H4 (cell line): Measurements from ENCODE around the gene KLF2. TPM values are rescaled to one million over a fixed set of nuclear protein-coding genes. Genes with fewer than 3 reads are reported as not detected.

ENCODE experiments used
- DNase-seq: peaks from one replicate; pipeline ENCODE4 v3.0.0-alpha.2; 2015; ENCODE audit warnings: low spot score
- total RNA-seq: library from RNA; depleted of rRNA; stranded (reverse); fragments of >200 nt; shearing (Covaris generic); gene quantifications from 2 replicates; pipeline ENCODE4 v1.2.3, GENCODE V29; 2014; rRNA removed

The KLF2 gene
- total RNA-seq, 1 experiment from 2014 or later: 1.1 TPM

DNA sequence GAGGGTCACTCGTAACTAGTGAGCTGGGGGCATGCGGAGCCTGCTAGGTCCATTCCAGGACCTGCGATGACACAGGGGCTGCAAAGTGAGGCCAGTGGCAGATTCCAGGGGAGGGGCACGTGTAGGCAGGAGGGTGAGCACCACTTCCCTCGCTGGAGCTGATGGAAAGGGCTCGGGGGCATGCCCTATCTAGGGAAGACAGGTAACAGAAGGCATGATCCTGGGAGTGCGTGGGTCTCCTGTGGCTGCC lies 51.2 kb downstream of the KLF2 start:
- no peak for DNase-seq

DNA sequence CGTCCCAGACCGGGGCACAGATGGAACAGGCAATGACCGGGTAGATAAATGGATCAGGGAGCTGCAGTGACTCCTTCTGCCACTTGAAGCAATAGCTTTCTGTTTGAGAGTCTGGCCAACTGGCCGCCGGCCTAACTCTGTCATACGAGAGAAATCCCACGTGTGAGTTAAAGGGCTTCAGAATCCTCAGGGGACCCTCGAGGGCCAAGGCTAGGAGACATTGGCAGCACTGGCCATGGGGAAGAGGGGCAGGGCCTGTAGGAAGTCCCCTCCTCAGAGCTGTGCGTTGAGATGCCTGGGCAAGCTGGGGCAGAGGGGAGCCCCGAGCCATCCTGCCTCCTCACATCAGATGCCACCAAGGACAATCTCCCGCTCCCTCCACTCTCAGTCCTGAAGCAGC lies 51.6 kb downstream of the KLF2 start:
- no peak for DNase-seq

DNA sequence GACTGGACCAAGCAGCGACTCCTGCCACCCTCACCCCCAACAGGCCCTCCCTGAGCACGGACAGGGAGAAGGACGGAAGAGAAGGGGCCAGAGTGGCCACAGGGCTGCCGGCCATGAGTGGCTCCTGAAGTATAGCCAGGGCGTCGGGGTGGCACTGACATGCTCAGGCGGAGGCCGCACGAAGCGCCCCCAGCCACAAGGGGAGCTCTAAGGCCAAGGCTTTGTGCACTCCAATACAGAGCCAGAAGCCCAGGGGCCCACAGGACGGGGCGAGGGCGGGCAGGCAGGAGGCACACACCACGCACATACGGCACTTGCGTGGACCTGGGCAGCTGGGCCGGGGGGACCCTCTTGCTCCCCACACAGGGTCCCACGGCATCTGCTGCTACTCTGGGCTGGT lies 52.0 kb downstream of the KLF2 start:
- DNase-seq: no peak

DNA sequence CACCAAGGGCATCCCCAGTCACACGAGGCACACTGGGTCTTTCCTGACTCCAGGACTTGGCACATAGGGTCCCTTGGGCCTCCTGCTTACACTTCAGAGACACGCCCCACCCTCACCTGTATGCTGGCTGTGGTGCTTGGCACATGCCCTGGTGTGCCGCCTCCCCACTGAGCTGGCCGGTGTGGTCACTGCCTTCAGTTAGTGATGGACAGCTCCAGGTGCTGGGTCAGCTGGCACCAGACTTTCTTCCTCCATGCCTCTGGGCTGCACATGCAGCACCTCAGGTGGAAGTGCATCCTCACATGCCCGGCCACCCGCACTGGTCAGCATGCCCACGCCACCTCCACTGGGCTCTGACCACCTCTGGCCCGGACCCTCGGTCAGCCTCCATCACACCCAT lies 52.9 kb downstream of the KLF2 start:
- no peak for DNase-seq

Other genes with a start within 250 kb of the KLF2 start
- gene TPM4, start 248.3 kb upstream of the KLF2 start, total RNA-seq: 975 and 1,019 TPM in 2 replicates
- gene RAB8A, start 212.9 kb upstream of the KLF2 start, total RNA-seq: 134 and 136 TPM in 2 replicates
- not detected in 2 replicates for gene HSH2D, start 181.1 kb upstream of the KLF2 start, total RNA-seq
- not detected in 2 replicates for gene CIB3, start 151.3 kb upstream of the KLF2 start, total RNA-seq
- gene FAM32A, start 139.4 kb upstream of the KLF2 start, total RNA-seq: 230 and 257 TPM in 2 replicates
- gene AP1M1, start 126.9 kb upstream of the KLF2 start, total RNA-seq: 88.8 and 95.9 TPM in 2 replicates
- gene EPS15L1, start 147.1 kb downstream of the KLF2 start, total RNA-seq: 6.7 and 8.5 TPM in 2 replicates
- 0.08 and 0.47 TPM in 2 replicates for gene CALR3, start 171.3 kb downstream of the KLF2 start, total RNA-seq
- 6.7 and 7.7 TPM in 2 replicates for gene C19orf44, start 171.6 kb downstream of the KLF2 start, total RNA-seq
- 2.2 and 4.1 TPM in 2 replicates for gene CHERP, start 217.6 kb downstream of the KLF2 start, total RNA-seq
- gene SLC35E1, start 247.6 kb downstream of the KLF2 start, total RNA-seq: 19.6 and 29.6 TPM in 2 replicates